Measurements from ENCODE around the gene SPC25. TPM values are rescaled to one million over a fixed set of nuclear protein-coding genes. Genes with fewer than 3 reads are reported as not detected.

The SPC25 gene
- total and polyA plus RNA-seq, 10 of the 15 experiments (the other 5 are each of a cell fraction or from before 2014, with no cell fraction given): 18.7 to 61.5 (median 32.0) TPM

DNA sequence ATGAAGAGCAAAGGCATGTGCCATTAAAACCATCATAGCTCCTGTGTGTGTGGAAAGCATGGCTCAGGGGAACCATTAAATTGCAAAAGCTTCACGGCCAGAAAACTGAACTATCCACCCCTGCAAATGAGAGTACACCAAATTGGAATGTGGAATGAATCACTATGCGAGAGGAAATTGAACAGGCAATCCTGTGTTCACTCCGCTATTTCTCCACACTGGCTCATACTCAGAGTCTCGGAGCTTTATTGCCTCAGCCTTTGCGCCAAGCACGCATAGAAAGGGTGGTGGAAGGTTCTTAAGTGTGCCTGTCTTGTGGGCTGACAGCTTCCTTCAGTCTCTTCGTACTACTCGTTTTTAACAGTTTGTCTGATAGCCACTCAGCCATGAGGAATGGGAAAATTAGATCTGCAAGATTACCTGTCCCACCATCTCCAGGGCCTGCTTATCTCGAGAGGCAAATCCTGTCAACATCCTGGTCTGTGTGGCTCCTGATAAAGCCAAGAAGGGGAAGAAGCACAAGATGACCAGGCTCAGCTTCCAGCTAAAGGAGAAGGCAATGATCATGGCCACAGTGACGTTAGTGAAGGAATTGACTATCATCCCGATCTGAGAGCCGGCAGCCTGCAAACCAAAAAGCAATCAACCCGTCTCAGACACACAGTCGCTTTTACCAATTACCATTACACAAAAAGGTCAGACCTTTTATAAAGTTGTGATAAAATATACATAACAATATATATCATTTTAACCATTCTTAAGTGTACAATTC lies 45.8 kb upstream of the SPC25 start:
- TF ChIP-seq SRF (IDR thresholded peaks at IDR 0.05; ENCODE audit: low read depth in 2 of 2, low read length in 2 of 2): no peak
- no peak for TF ChIP-seq CBX3 (IDR thresholded peaks at IDR 0.05; ENCODE audit: borderline replicate concordance, low read depth)
- no peak for TF ChIP-seq CHD2 (IDR thresholded peaks at IDR 0.05; ENCODE audit: borderline replicate concordance, low read depth, low read length)
- TF ChIP-seq HDAC2 (IDR thresholded peaks at IDR 0.05): no peak
- TF ChIP-seq SP1 (IDR thresholded peaks at IDR 0.05; ENCODE audit: low read depth, low read length): no peak
- TF ChIP-seq, protein P1, sequence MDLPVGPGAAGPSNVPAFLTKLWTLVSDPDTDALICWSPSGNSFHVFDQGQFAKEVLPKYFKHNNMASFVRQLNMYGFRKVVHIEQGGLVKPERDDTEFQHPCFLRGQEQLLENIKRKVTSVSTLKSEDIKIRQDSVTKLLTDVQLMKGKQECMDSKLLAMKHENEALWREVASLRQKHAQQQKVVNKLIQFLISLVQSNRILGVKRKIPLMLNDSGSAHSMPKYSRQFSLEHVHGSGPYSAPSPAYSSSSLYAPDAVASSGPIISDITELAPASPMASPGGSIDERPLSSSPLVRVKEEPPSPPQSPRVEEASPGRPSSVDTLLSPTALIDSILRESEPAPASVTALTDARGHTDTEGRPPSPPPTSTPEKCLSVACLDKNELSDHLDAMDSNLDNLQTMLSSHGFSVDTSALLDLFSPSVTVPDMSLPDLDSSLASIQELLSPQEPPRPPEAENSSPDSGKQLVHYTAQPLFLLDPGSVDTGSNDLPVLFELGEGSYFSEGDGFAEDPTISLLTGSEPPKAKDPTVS (IDR thresholded peaks at IDR 0.05; ENCODE audit: low read depth, low read length): no peak
- TF ChIP-seq CREM (IDR thresholded peaks at IDR 0.05; ENCODE audit: low read depth): no peak
- no peak for TF ChIP-seq FOS (IDR thresholded peaks at IDR 0.05; ENCODE audit: borderline replicate concordance, extremely low read depth, insufficient read length)
- no peak for TF ChIP-seq NFYB (IDR thresholded peaks at IDR 0.05; ENCODE audit: insufficient read depth, low read depth, low read length)
- no peak for TF ChIP-seq KDM1A (IDR thresholded peaks at IDR 0.05; ENCODE audit: borderline replicate concordance)
- TF ChIP-seq, protein P2, sequence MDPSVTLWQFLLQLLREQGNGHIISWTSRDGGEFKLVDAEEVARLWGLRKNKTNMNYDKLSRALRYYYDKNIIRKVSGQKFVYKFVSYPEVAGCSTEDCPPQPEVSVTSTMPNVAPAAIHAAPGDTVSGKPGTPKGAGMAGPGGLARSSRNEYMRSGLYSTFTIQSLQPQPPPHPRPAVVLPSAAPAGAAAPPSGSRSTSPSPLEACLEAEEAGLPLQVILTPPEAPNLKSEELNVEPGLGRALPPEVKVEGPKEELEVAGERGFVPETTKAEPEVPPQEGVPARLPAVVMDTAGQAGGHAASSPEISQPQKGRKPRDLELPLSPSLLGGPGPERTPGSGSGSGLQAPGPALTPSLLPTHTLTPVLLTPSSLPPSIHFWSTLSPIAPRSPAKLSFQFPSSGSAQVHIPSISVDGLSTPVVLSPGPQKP (IDR thresholded peaks at IDR 0.05; ENCODE audit: low read depth, low read length): no peak
- TF ChIP-seq MEF2A (IDR thresholded peaks at IDR 0.05; ENCODE audit: insufficient read depth, low read depth, low read length): no peak
- no peak for TF ChIP-seq BMI1 (IDR thresholded peaks at IDR 0.05; ENCODE audit: borderline replicate concordance)
- TF ChIP-seq IRF4 (IDR thresholded peaks at IDR 0.05; ENCODE audit: low read depth, low read length): no peak
- no peak for TF ChIP-seq KLF5 (IDR thresholded peaks at IDR 0.05; ENCODE audit: partially characterized antibody)
- no peak for TF ChIP-seq MYB (IDR thresholded peaks at IDR 0.05; ENCODE audit: borderline replicate concordance, low read depth, low read length)
- intact Hi-C loops (cut with micrococcal nuclease; ENCODE audit: unreplicated experiment): no loop called here
- DNase-seq (ENCODE audit: low read depth, low spot score) (no peak), FAIRE-seq (no peak), ATAC-seq (no peak)
- Histone ChIP-seq H3K9me3 (replicated peaks; ENCODE audit: control insufficient read depth, insufficient read depth, low read length) (no peaks in the 10 kb centered on the region), H2AFZ (ENCODE audit: control insufficient read depth, low read depth, low read length) (no peak overlapping the region), H3K9ac (ENCODE audit: control insufficient read depth, insufficient read depth, low read length) (no peak overlapping the region), H3K4me2 (ENCODE audit: control insufficient read depth, insufficient read depth) (no peak overlapping the region), H3K27me3 (replicated peaks in 1 of 2; ENCODE audit: control insufficient read depth in 2 of 2, insufficient read depth in 2 of 2, low read length in 1 of 2) (peaks cover 2% of the 10 kb centered on the region in 2 experiments; a peak in 2 of 4 replicates), H3K36me3 (ENCODE audit: control insufficient read depth in 2 of 2, insufficient read depth in 2 of 2, low read length in 1 of 2) (no peaks in the 10 kb centered on the region), H3K4me1 (ENCODE audit: control insufficient read depth, insufficient read depth, low read length) (no peaks in the 10 kb centered on the region), H3K79me2 (ENCODE audit: control insufficient read depth, insufficient read depth, low read length) (no peaks in the 10 kb centered on the region), H4K20me1 (ENCODE audit: control insufficient read depth, insufficient read depth) (no peaks in the 10 kb centered on the region), H3K27ac (ENCODE audit: control insufficient read depth, insufficient read depth) (no peak overlapping the region), H3K4me3 (no peak overlapping the region)
- SMC1A ChIA-PET (ENCODE audit: uncharacterized antibody, unreplicated experiment): interaction anchor here (1.0 to 1.1 kb wide), 2 partner anchors 11 to 16 kb away, joined by 3 read pairs; no protein-coding TSS in a partner anchor
- CTCF ChIA-PET: interaction anchor here (1.0 to 2.7 kb wide), 4 partner anchors 10 to 27 kb away, joined by 3 to 8 read pairs (median 5); no protein-coding TSS in a partner anchor
- POLR2A ChIA-PET: no interaction called here
- no TSS peak for BruUV-seq (replicated peaks)
- in situ Hi-C loops (cut with MboI): no loop called here
- RAD21 ChIA-PET (ENCODE audit: unreplicated experiment): no interaction called here
- 38% methylated on average over 14 of the region's 14 CpGs for WGBS (ENCODE audit: insufficient coverage, insufficient replicate concordance, low lambda C conversion rate, missing lambda C conversion rate)
